SW480 (cell line): ENCODE data around the gene HIVEP3.
"Not testable (repeated sequence)": the region's sequence is repeated elsewhere in the genome, so short reads cannot be mapped to it uniquely, and the experiment has no call there.

Experiments used
- DNase-seq: peaks from one replicate; pipeline ENCODE4 v3.0.0-alpha.2; 2016; ENCODE audit warnings: low spot score

HIVEP3 gene

GRCh38 chr1:41580520-41581172 lies 338.1 kb downstream of the HIVEP3 start:
- no peak for DNase-seq

- DNase-seq: no peak
These were observed 338.7 kb downstream of the HIVEP3 start for GRCh38 chr1:41580021-41580420.

GRCh38 chr1:41578712-41579335 lies 339.9 kb downstream of the HIVEP3 start:
- peak; percentile 63 for DNase-seq

GRCh38 chr1:41576620-41577019 lies 342.1 kb downstream of the HIVEP3 start:
- DNase-seq: no peak

GRCh38 chr1:41576206-41576605 lies 342.5 kb downstream of the HIVEP3 start:
- no peak for DNase-seq

- no peak for DNase-seq
These were observed 343.9 kb downstream of the HIVEP3 start for GRCh38 chr1:41574842-41575241.

- DNase-seq: peak; percentile 67
These were observed 344.7 kb downstream of the HIVEP3 start for GRCh38 chr1:41573785-41574713.

- DNase-seq: no peak
These were observed 345.5 kb downstream of the HIVEP3 start for GRCh38 chr1:41573194-41573593.

- no peak for DNase-seq
These were observed 346.5 kb downstream of the HIVEP3 start for GRCh38 chr1:41572224-41572623.

- no peak for DNase-seq
These were observed 347.7 kb downstream of the HIVEP3 start for GRCh38 chr1:41571041-41571440.

- no peak for DNase-seq
These were observed 350.5 kb downstream of the HIVEP3 start for GRCh38 chr1:41568204-41568603.

- no peak for DNase-seq
These were observed 351.8 kb downstream of the HIVEP3 start for GRCh38 chr1:41566969-41567368.

- DNase-seq: no peak
These were observed 352.3 kb downstream of the HIVEP3 start for GRCh38 chr1:41566274-41566885.

- no peak for DNase-seq
These were observed 353.8 kb downstream of the HIVEP3 start for GRCh38 chr1:41564741-41565475.

GRCh38 chr1:41562328-41562727 lies 356.4 kb downstream of the HIVEP3 start:
- no peak for DNase-seq

GRCh38 chr1:41560931-41561330 lies 357.8 kb downstream of the HIVEP3 start:
- no peak for DNase-seq

GRCh38 chr1:41560496-41560895 lies 358.2 kb downstream of the HIVEP3 start:
- DNase-seq: no peak

GRCh38 chr1:41559331-41559730 lies 359.4 kb downstream of the HIVEP3 start:
- DNase-seq: no peak

- DNase-seq: no peak
These were observed 360.0 kb downstream of the HIVEP3 start for GRCh38 chr1:41558761-41559171.

GRCh38 chr1:41557751-41558455 lies 360.8 kb downstream of the HIVEP3 start:
- no peak for DNase-seq

- not testable (repeated sequence) for DNase-seq
These were observed 364.0 kb downstream of the HIVEP3 start for GRCh38 chr1:41554746-41555145.
